PFSK-1 (cell line): ENCODE results near the gene NFKB1.

ENCODE experiments used
- FOXP2 ChIP-seq: optimal IDR thresholded peaks from 2 replicates; pipeline ENCODE3; 2011; ENCODE audit warnings: borderline replicate concordance, control low read depth, inconsistent platforms; ENCODE audit not compliant: insufficient read depth; ENCODE audit errors: extremely low read length, extremely low read depth
- POLR2AphosphoS5 ChIP-seq: IDR thresholded peaks from 2 replicates; pipeline ENCODE4 v1.6.1; 2012; ENCODE audit warnings: low read depth, mild to moderate bottlenecking, control low read depth, low read length, moderate library complexity
- REST ChIP-seq, 2 experiments: IDR thresholded peaks; 2 replicates each; pipeline versions ENCODE4 v1.6.1 to v1.8.0; 2011 to 2012; ENCODE audit warnings: low read depth in 2 of 2, low read length in 2 of 2, control low read depth in 1 of 2, inconsistent platforms in 1 of 2, mild to moderate bottlenecking in 1 of 2, moderate library complexity in 1 of 2; ENCODE audit not compliant: insufficient read depth in 1 of 2
- SIN3A ChIP-seq: IDR thresholded peaks from 2 replicates; pipeline ENCODE4 v1.6.1; 2012; ENCODE audit warnings: mild to moderate bottlenecking, low read length, moderate library complexity, borderline replicate concordance; ENCODE audit not compliant: insufficient read depth
- TAF1 ChIP-seq: IDR thresholded peaks from 2 replicates; pipeline ENCODE4 v1.6.1; 2012; ENCODE audit warnings: low read length, control low read depth, borderline replicate concordance; ENCODE audit not compliant: insufficient read depth

NFKB1 gene

GRCh38 chr4:102478186-102478585 lies 23.0 kb upstream of the NFKB1 start:
- TF ChIP-seq REST (IDR thresholded peaks at IDR 0.05; ENCODE audit: insufficient read depth in 1 of 2, low read depth in 2 of 2, low read length in 2 of 2) (no peak), SIN3A (no peak), TAF1 (no peak), FOXP2 (no peak)

DNA sequence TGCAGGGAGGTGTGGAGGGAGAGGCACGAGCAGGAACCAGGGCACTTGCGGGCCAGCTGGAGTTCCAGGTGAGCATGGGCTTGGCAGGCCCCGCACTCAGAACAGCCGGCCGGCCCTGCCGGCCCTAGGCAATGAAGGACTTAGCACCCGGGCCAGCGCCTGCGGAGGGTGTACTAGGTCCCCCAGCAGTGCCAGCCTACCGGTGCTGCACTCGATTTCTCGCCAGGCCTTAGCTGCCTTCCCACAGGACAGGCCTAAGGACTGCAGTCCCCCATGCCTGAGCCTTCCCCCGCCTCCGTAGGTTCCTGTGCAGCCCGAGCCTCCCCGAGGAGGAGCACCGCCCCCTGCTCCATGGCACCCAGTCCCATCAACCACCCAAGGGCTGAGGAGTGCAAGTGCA lies 18.0 kb upstream of the NFKB1 start:
- TF ChIP-seq REST (IDR thresholded peaks at IDR 0.05; ENCODE audit: insufficient read depth in 1 of 2, low read depth in 2 of 2, low read length in 2 of 2) (no peak), SIN3A (no peak), FOXP2 (no peak), TAF1 (no peak), POLR2AphosphoS5 (no peak)

GRCh38 chr4:102492531-102493241 lies 8.5 kb upstream of the NFKB1 start:
- TF ChIP-seq FOXP2 (no peak), TAF1 (no peak), REST (IDR thresholded peaks at IDR 0.05; ENCODE audit: insufficient read depth in 1 of 2, low read depth in 2 of 2, low read length in 2 of 2) (no peak), SIN3A (no peak), POLR2AphosphoS5 (no peak)

GRCh38 chr4:102493257-102493656 lies 7.9 kb upstream of the NFKB1 start:
- TF ChIP-seq SIN3A: no peak
- TF ChIP-seq FOXP2: no peak
- no peak for TF ChIP-seq POLR2AphosphoS5
- no peak for TF ChIP-seq REST (IDR thresholded peaks at IDR 0.05; ENCODE audit: insufficient read depth in 1 of 2, low read depth in 2 of 2, low read length in 2 of 2)
- no peak for TF ChIP-seq TAF1
